NCI-H1048 (cell line): ENCODE results near the gene SLC29A1.
"Not testable (repeated sequence)": the region's sequence is repeated elsewhere in the genome, so short reads cannot be mapped to it uniquely, and the experiment has no call there.

ENCODE experiments used
- DNase-seq: peaks from one replicate; lab custom pipeline; 2025; lab: John Stamatoyannopoulos, UW

Gene SLC29A1

GRCh38 chr6:44222486-44223318 is 693 bp upstream of the SLC29A1 start:
- no peak for DNase-seq

GRCh38 chr6:44224029-44224964 is 902 bp downstream of the SLC29A1 start:
- no peak for DNase-seq

DNA sequence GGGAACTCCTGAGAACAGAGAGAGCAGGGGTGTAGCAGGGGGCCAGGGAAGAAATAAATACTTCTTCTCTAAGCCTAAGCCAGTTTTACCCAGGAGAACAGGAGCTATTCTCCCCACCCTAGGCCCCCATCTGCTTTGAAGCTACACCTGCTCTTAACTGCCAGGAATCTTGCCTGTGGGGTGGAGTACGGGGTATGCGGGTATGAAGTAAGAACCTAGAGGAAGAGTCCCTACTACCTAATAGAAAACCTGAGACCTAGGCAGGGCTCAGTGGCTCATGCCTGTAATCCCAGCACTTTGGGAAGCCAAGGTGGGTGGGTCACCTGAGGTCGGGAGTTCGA is 1.5 kb downstream of the SLC29A1 start:
- no peak for DNase-seq

GRCh38 chr6:44225579-44226325 is 2.4 kb downstream of the SLC29A1 start:
- DNase-seq = no peak

DNA sequence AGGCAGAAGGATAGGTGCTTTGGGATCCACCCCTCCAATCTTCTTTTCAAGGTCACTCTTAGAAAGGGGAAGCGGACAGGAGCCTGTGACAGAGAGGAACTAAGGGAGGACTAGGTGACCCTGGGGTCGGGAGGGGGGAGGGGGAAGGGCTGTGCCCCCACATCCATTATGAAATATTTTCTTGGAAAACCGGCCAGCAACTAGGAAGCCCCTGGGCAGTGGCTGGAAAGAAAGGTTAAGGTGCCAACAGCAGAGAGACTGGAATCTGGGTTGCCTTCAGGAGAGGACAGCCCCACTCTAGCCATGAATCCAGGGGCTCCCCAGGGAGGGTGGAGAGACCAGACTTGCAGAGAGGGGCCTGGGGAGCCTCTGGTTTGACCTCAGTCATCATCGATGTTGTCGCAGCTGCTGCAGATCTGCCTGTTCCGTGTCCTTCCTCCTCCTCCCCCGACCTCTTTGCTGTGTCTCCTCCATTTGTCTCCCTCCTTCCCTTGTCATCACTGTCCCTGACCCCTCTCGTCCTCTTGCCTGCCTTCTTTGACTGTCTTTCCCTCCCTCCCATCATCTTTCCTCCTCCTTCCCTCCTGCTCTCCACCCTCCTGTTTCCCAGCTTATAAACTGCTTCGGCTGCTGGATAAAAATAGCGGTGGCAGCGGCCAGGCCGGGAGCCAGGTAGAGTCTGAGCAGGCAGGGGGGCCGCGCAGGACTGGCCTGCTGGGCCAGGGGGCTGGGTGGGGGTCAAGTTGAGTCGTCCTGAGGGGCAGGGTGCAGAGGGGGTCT is 3.2 kb downstream of the SLC29A1 start:
- no peak for DNase-seq

- DNase-seq = no peak
Measured at GRCh38 chr6:44227148-44227793, 3.9 kb downstream of the SLC29A1 start.

GRCh38 chr6:44228031-44228430 is 4.6 kb downstream of the SLC29A1 start:
- DNase-seq = no peak

GRCh38 chr6:44228433-44228832 is 5.0 kb downstream of the SLC29A1 start:
- no peak for DNase-seq

GRCh38 chr6:44228836-44229235 is 5.4 kb downstream of the SLC29A1 start:
- no peak for DNase-seq

GRCh38 chr6:44229376-44230033 is 6.1 kb downstream of the SLC29A1 start:
- DNase-seq = no peak

DNA sequence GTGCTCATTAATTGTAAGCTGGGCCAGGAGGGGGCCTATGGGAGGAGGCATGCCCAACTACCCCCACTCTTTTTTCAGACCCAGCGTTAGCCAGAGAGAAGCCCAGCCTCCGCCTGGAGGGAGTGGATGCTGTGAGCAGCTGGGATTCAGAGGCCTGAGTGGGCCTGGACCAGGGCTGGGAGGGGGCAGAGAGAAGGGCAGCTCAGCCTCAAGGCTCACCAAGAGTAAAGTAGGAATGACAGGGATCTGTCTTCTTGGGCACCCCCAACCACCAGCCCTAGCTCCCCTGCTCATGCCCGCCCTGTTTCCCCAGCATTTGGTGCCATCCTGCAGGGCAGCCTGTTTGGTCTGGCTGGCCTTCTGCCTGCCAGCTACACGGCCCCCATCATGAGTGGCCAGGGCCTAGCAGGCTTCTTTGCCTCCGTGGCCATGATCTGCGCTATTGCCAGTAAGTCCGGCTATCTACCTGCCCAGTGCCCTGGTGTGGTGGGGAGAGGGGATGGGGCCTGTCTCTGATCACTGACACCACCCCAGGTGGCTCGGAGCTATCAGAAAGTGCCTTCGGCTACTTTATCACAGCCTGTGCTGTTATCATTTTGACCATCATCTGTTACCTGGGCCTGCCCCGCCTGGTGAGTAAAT is 6.8 kb downstream of the SLC29A1 start:
- DNase-seq = no peak

DNA sequence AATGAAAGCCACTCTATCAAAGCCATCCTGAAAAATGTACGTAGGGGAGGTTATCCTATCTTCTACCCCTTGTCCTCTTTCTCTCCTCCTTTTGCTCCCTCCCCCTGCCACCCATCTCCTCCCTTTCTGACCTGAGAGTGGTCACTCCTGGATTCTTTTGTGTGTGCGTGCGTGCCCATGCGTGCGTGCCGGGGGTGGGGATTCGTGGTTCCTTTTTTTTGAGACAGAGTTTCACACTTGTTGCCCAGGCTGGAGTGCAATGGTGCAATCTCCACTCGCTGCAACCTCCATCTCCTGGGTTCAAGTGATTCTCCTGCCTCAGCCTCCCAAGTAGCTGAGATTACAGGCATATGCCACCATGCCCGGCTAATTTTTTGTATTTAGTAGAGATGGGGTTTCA is 8.0 kb downstream of the SLC29A1 start:
- not testable (repeated sequence) for DNase-seq

DNA sequence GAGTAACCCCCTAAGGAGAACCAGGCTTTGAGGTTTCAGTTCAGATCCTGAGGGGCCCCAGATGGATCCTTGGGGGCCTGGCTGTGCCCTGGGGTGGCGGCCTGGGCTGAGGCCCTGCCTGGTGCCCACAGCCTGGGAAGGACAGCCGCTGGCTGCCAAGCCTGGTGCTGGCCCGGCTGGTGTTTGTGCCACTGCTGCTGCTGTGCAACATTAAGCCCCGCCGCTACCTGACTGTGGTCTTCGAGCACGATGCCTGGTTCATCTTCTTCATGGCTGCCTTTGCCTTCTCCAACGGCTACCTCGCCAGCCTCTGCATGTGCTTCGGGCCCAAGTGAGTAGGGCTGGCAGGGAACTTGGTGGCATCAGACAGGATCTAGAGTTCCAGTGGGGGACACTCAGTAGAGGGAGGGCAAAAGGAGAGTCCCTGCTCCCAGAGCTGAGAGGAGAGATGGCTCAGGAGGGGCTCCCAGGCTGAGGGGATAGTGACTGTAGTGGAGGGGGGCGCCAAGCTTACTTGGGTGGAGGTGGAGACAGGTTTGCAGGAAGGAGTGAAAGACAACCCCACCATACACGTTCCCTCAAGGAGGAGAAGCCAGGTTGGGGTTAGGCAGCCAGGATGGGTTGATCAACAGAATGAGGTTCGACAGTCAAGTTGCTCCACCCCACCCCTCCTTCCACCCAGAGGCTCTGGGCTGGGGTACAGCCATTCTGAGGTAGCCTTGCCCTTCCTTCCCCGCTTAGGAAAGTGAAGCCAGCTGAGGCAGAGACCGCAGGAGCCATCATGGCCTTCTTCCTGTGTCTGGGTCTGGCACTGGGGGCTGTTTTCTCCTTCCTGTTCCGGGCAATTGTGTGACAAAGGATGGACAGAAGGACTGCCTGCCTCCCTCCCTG is 9.5 kb downstream of the SLC29A1 start:
- DNase-seq = no peak

GRCh38 chr6:44233567-44234100 is 10.2 kb downstream of the SLC29A1 start:
- DNase-seq = no peak

DNA sequence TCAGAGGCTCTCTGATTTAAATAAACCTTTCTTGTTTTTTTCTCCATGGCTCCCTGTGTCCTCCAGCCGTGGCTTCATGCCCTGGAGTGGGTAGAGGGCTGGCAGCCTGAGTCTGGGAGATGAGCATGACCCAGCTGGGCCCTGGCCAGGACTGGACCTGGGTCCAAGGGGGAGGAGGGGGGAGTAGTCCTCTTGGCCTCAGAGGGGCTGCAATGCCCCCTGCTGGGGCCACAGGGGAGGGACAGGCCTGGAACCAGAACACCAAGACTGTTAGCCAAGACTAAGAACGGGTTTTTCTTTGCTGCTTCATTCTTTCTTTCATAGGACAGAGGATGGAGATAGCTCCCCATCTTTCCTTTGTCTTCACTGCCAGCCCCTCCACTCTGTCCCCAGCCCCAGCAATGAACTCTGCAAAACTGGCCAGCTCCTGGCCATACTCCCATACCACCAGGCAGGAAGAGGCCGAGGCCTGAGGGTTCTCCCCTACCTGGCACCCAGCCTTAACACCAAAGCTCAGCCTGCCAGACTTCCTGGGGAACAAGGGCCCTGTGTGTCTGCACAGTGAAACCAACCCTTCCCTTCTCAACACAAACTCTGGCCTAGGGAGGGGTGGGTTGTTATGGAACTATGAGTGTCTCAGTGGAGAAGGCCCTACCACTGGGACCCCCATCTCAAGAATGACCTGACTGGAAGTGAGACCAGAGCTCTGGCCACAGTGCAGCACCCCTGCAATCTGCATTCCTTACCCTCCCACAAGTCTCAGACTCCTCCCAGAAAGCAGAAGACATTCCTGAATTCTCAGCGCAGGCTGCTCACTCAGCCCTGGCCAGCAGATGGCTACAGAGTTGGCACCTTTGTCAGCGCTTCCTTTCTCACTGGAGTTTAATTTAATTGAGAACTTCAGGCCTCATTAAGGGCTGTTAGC is 11.0 kb downstream of the SLC29A1 start:
- no peak for DNase-seq

- DNase-seq = no peak
Measured at GRCh38 chr6:44235269-44235668, 11.9 kb downstream of the SLC29A1 start.

- no peak for DNase-seq
Measured at GRCh38 chr6:44235891-44236516, 12.6 kb downstream of the SLC29A1 start.
